AG04449 (cell line): ENCODE data around the gene AANAT.
"Not testable (repeated sequence)": the region's sequence is repeated elsewhere in the genome, so short reads cannot be mapped to it uniquely, and the experiment has no call there.

Source experiments
- CTCF ChIA-PET: fragments of 350-600 bp; formaldehyde crosslinking; extraction: SDS; loops from one replicate; lab custom pipeline; 2021; ENCODE audit warnings: antibody characterized with exemption; lab: Yijun Ruan, JAX
- POLR2A ChIA-PET: fragments of 400-600, 350-600 bp; formaldehyde crosslinking; extraction: SDS; loops from one replicate; lab custom pipeline; 2020; ENCODE audit warnings: antibody characterized with exemption, inconsistent platforms; lab: Yijun Ruan, JAX
- DNase-seq: peaks from one replicate; pipeline ENCODE4 v3.0.0-alpha.2; 2010; ENCODE audit warnings: low read depth, low spot score
- H3K4me3 ChIP-seq: 2 replicates; pipeline ENCODE4 v1.5.1; 2011; ENCODE audit warnings: low read depth, mild to moderate bottlenecking, control low read depth, low read length
- TF ChIP-seq, protein P1 (sequence below): IDR thresholded peaks from one replicate; pipeline ENCODE4 v1.5.1; 2011; ENCODE audit warnings: mild to moderate bottlenecking, moderate library complexity, low read length, control low read depth, inconsistent platforms; ENCODE audit not compliant: insufficient read depth; ENCODE audit errors: missing control alignments

Gene AANAT

DNA sequence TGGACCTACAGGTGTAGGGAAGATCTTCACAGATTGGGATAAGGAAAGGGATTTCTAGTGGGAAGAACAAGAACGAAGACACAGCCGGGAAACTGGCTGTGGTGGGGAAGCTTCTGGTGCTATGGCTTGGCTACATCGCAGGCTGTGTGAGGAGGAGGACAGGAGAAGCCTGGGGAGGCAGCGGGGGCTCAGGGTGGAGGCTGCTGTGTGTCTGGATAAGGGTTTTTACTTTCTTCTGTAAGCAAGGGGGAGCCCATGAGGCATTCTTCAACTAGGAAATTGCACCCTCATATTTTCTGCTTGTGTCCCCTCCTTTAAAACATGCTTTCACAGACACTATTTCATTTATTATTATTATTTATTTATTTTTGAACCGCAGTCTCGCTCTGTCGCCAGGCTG is 36.7 kb downstream of the AANAT start:
- POLR2A ChIA-PET = no interaction called here

DNA sequence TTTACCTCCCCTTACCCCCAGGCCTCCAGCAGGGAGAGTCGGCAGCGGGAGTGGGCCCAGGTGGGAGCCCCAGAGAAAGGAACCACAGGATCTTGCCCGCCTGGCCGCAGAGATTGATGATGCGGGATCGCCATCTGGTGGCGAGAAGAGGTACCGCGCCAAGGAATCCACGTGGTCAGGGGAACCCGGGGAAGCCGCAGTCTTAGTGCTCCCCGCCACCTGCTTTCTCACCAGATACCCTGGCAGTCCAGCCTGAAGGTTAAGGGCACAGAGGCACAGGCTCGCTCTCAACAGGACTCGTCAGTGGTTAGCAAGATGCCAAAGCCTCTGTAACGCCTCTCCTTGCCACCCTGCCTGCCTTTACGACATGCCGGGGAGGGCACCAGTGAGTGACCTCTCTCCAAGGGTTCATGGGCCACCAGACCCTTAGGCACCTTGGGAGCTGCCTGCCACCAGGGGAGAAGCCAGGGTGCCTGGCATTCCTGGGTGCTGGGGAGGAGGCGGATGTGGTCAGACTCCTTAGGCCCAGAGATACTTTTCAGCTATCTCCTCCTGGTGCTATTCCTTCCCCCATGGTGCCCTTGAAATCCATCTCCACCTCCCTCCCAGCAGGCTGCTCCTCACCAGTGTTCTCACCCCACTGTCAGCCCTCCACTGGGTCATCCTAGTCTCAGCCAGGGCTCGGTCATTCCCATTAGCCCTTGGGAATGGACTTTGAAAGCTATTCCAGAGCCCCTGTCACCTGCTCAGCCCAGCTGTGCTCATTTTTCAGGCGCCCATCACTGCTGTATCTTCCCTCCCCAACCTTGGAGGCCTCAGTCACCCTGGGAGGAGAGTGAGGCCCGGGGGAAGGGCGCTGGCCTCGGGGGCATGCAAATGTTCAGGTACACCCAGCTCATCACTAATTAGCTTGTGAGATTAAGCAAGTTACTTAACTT is 39.3 kb downstream of the AANAT start:
- H3K4me3 ChIP-seq = no peak overlapping the region
- ChIA-PET POLR2A (interaction anchor here (1.0 kb wide), 1 partner anchor 9 kb away, joined by 3 read pairs; no protein-coding TSS in a partner anchor), CTCF (interaction anchor here (0.8 to 34.2 kb wide), 30 partner anchors 9 to 208 kb away, joined by 3 to 1209 read pairs (median 5); partner anchors contain the start of genes AANAT, PRCD and UBE2O)
- no peak for DNase-seq
- TF ChIP-seq, protein P1, sequence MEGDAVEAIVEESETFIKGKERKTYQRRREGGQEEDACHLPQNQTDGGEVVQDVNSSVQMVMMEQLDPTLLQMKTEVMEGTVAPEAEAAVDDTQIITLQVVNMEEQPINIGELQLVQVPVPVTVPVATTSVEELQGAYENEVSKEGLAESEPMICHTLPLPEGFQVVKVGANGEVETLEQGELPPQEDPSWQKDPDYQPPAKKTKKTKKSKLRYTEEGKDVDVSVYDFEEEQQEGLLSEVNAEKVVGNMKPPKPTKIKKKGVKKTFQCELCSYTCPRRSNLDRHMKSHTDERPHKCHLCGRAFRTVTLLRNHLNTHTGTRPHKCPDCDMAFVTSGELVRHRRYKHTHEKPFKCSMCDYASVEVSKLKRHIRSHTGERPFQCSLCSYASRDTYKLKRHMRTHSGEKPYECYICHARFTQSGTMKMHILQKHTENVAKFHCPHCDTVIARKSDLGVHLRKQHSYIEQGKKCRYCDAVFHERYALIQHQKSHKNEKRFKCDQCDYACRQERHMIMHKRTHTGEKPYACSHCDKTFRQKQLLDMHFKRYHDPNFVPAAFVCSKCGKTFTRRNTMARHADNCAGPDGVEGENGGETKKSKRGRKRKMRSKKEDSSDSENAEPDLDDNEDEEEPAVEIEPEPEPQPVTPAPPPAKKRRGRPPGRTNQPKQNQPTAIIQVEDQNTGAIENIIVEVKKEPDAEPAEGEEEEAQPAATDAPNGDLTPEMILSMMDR = peak; percentile 91

More for the DNA sequence above, 36.7 kb downstream of the AANAT start:
- no peak overlapping the region for H3K4me3 ChIP-seq
- CTCF ChIA-PET = interaction anchor here (1.1 to 34.2 kb wide), 6 partner anchors 8 to 203 kb away, joined by 3 to 1209 read pairs (median 8); partner anchors contain the start of genes AANAT and UBE2O
- TF ChIP-seq, protein P1 = no peak
- no peak for DNase-seq

DNA sequence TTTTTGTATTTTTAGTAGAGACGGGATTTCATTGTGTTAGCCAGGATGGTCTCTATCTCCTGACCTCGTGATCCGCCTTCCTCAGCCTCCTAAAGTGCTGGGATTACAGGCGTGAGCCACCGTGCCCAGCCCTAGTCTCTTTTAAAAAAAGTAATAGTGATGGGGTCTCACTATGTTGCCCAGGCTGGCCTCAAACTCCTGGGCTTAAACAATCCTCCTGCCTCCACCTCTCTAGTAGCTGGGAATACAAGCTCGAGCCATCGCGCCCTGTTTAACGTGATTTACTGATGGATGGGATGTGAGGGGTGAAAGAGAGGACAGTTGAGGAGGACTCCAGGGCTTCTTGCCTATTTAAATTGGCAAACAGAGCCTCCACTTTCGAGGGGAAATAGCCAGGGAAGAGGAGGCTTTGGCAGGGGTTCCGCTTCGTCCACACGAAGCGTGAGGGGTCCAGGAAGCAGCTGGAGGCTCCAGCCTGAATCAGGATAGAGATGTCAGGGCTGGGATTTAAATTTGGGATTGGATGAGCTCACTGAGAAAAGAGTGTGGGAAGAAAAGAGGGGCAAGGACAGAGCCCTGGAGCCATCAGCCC is 41.2 kb downstream of the AANAT start:
- H3K4me3 ChIP-seq, POLR2A ChIA-PET, DNase-seq: not testable (repeated sequence)
- CTCF ChIA-PET = interaction anchor here (0.7 to 34.2 kb wide), 13 partner anchors 10 to 205 kb away, joined by 3 to 1209 read pairs (median 20); partner anchors contain the start of genes AANAT and UBE2O

DNA sequence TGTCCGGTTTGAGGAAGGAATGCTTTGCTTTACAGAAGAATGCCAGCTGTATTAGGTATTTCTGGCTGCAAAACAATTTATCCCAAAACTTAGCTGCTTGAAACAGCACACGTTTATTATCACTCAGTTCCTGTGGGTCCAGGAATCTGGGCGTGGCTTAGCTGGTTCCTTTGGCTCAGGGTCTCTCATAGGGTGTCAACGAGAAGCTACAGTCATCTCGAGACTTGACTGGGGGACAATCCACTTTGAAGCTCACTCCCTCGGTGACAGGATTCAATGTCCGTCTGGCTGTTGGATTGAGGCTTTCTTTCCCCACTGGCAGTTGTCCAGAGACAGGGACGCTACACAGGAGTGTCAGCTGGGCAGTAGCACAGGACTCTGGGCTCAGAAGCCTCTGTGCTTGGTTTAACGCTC is 43.4 kb downstream of the AANAT start:
- no peak overlapping the region for H3K4me3 ChIP-seq
- DNase-seq = no peak
- TF ChIP-seq, protein P1 = no peak
- POLR2A ChIA-PET = interaction anchor here (0.9 to 1.1 kb wide), 2 partner anchors 9 to 47 kb away, joined by 4 to 5 read pairs; no protein-coding TSS in a partner anchor
- CTCF ChIA-PET = interaction anchor here (0.6 to 34.2 kb wide), 11 partner anchors 10 to 113 kb away, joined by 3 to 1209 read pairs (median 3); partner anchors contain the start of genes AANAT, RHBDF2 and UBE2O

DNA sequence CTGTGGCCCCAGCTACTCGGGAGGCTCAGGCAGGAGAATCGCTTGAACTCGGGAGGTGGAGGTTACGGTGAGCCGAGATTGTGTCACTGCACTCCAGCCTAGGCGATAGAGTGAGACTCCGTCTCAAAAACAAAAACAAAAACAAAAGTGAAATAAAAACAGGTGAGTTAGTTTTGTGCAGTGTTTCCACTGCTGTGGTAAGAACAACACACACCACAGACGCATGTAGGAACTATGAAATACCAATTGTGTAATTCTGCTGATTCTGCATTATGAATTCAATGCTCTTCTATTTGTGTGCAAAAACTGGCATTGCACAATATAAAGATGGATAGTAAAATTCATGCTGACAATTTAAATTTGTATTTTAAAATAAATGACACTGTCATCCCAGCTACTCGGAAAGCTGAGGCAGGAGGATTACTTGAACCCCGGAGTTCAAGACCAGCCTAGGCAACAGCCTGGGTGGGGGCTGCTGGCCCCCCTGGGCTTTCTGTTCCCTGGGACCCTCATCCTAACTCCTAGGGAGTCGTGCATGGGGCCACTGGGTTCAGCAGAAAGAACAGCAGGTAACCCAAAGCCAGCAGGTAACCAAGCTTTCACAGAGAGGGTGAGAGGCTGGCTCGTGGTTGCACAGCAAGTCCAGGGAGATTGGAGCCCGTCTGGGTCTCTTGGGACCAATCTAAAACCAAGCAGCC is 44.4 kb downstream of the AANAT start:
- DNase-seq = no peak
- CTCF ChIA-PET = interaction anchor here (1.0 to 34.2 kb wide), 7 partner anchors 8 to 114 kb away, joined by 3 to 1209 read pairs (median 5); partner anchors contain the start of genes AANAT and UBE2O
- POLR2A ChIA-PET = interaction anchor here (1.1 kb wide), 1 partner anchor 46 kb away, joined by 5 read pairs; no protein-coding TSS in a partner anchor
- no peak overlapping the region for H3K4me3 ChIP-seq
- TF ChIP-seq, protein P1 = no peak
